HepG2 (cell line): ENCODE measurements around the gene CPVL. TPM values are rescaled to one million over a fixed set of nuclear protein-coding genes. Genes with fewer than 3 reads are reported as not detected.

ENCODE experiments used
- ATAC-seq: fragments of 200-7000 bp; cut with Tn5 transposase; 3 replicates; pipeline ENCODE4 v1.9.1; 2020; ENCODE audit warnings: mild to moderate bottlenecking, moderate library complexity
- BruUV-seq: library from RNA; stranded (reverse); fragments of 400-500 nt; replicated peaks from 2 replicates; lab custom pipeline; 2021; lab: Mats Ljungman, UMichigan
- CTCF ChIA-PET: fragments of 300-600 bp; formaldehyde crosslinking; extraction: SDS; loops from one replicate; lab custom pipeline; 2021; ENCODE audit warnings: low total read pairs, inconsistent platforms, low intra/inter-chr PET ratio; lab: Yijun Ruan, JAX
- POLR2A ChIA-PET: fragments of 350-600 bp; sonication (Branson Sonifier 250); formaldehyde crosslinking; loops from one replicate; lab custom pipeline; 2020; ENCODE audit warnings: antibody characterized with exemption, inconsistent platforms; lab: Yijun Ruan, JAX
- DNase-seq: peaks from one replicate; pipeline ENCODE4 v3.0.0-alpha.2; 2015; ENCODE audit warnings: low spot score
- FAIRE-seq: peaks from 3 replicates; lab custom pipeline; 2011; peaks lifted over from hg19 to GRCh38; lab: Jason Lieb, UNC
- H2AFZ ChIP-seq: one replicate; pipeline ENCODE4 v1.6.1; 2011; ENCODE audit warnings: low read length, inconsistent platforms
- H3K27ac ChIP-seq: fragments of 300-600 bp; 3 replicates; pipeline ENCODE4 v1.8.0; 2011; ENCODE audit warnings: mixed run types, mild to moderate bottlenecking, mixed read lengths, low read length, inconsistent platforms; ENCODE audit not compliant: insufficient read depth; ENCODE audit errors: extremely low read length
- H3K27me3 ChIP-seq, 2 experiments: fragments of 200-600 bp in 1 of 2; 2 replicates in 1 of 2; 3 replicates in 1 of 2; pipeline versions ENCODE4 v1.6.0 to v1.8.0; 2011; ENCODE audit warnings: low read length in 2 of 2, mild to moderate bottlenecking in 2 of 2, moderate library complexity in 2 of 2, inconsistent platforms in 1 of 2; ENCODE audit not compliant: insufficient read depth in 2 of 2, control insufficient read depth in 1 of 2
- H3K36me3 ChIP-seq, 2 experiments: fragments of 200-600 bp in 1 of 2; replicated peaks in 1 of 2; 2 replicates in 1 of 2; 3 replicates in 1 of 2; pipeline versions ENCODE4 v1.5.1 to v1.8.0; 2011; ENCODE audit warnings: low read length in 2 of 2, inconsistent platforms in 1 of 2; ENCODE audit not compliant: insufficient read depth in 2 of 2, control insufficient read depth in 1 of 2
- H3K4me1 ChIP-seq: 2 replicates; pipeline ENCODE4 v1.5.1; 2012; ENCODE audit warnings: low read length, inconsistent platforms; ENCODE audit not compliant: insufficient read depth
- H3K4me2 ChIP-seq: 2 replicates; pipeline ENCODE4 v1.6.0; 2011; ENCODE audit warnings: low read depth, low read length, inconsistent platforms
- H3K4me3 ChIP-seq, 3 experiments: fragments of 200-600 bp in 1 of 3; sonication (generic), shearing (Covaris generic) in 1 of 3; replicated peaks in 1 of 3; 2 replicates each; pipeline ENCODE4 v1.5.1; 2011 to 2016; ENCODE audit warnings: low read length in 3 of 3, inconsistent platforms in 2 of 3, low read depth in 2 of 3, mild to moderate bottlenecking in 2 of 3, control low read depth in 1 of 3, mixed read lengths in 1 of 3; ENCODE audit not compliant: insufficient read depth in 1 of 3
- H3K79me2 ChIP-seq: one replicate; pipeline ENCODE4 v1.6.1; 2011; ENCODE audit warnings: low read length, inconsistent platforms; ENCODE audit not compliant: insufficient read depth
- H3K9ac ChIP-seq: 2 replicates; pipeline ENCODE4 v1.6.0; 2011; ENCODE audit warnings: mild to moderate bottlenecking, low read depth, low read length, inconsistent platforms; ENCODE audit not compliant: insufficient read depth
- H3K9me3 ChIP-seq: 2 replicates; pipeline ENCODE4 v1.5.1; 2012; ENCODE audit warnings: mild to moderate bottlenecking, low read length
- H4K20me1 ChIP-seq: 2 replicates; pipeline ENCODE4 v1.6.0; 2011; ENCODE audit warnings: inconsistent platforms, mild to moderate bottlenecking, low read length, moderate library complexity; ENCODE audit not compliant: insufficient read depth
- CEBPB ChIP-seq: IDR thresholded peaks from 2 replicates; pipeline ENCODE4 v1.6.1; 2011; ENCODE audit warnings: low read depth, low read length, improper control_type of control experiment, borderline replicate concordance
- CEBPG ChIP-seq: IDR thresholded peaks from 2 replicates; pipeline ENCODE4 v1.6.1; 2016
- FOXM1 ChIP-seq: sonication (generic); formaldehyde crosslinking; IDR thresholded peaks from 2 replicates; pipeline ENCODE4 v1.5.0; 2020; ENCODE audit warnings: missing genetic modification reagents
- GATAD2A ChIP-seq: IDR thresholded peaks from 2 replicates; pipeline ENCODE4 v1.6.1; 2016
- MIER3 ChIP-seq: IDR thresholded peaks from 2 replicates; pipeline ENCODE4 v1.6.1; 2016; ENCODE audit warnings: missing compliant biosample characterization, borderline replicate concordance
- SAP130 ChIP-seq: IDR thresholded peaks from 2 replicates; pipeline ENCODE4 v1.6.1; 2016; ENCODE audit warnings: low read depth
- SIX4 ChIP-seq: sonication (generic); formaldehyde crosslinking; IDR thresholded peaks from 2 replicates; pipeline ENCODE4 v1.4.0; 2020; ENCODE audit warnings: missing genetic modification reagents
- SMC3 ChIP-seq: IDR thresholded peaks from 2 replicates; pipeline ENCODE4 v1.6.1; 2011; ENCODE audit warnings: low read length, improper control_type of control experiment
- STAG1 ChIP-seq: sonication (generic); formaldehyde crosslinking; IDR thresholded peaks from 2 replicates; pipeline ENCODE4 v1.4.0; 2020; ENCODE audit warnings: missing genetic modification reagents
- ZBTB7B ChIP-seq: sonication (generic); formaldehyde crosslinking; IDR thresholded peaks from 2 replicates; pipeline ENCODE4 v1.4.0; 2020; ENCODE audit warnings: missing genetic modification reagents
- ZNF343 ChIP-seq: sonication (generic); formaldehyde crosslinking; IDR thresholded peaks from 2 replicates; pipeline ENCODE4 v1.4.0; 2020; ENCODE audit warnings: mild to moderate bottlenecking, missing genetic modification reagents
- ZNF577 ChIP-seq: sonication (generic); formaldehyde crosslinking; IDR thresholded peaks from 2 replicates; pipeline ENCODE4 v1.4.0; 2020; ENCODE audit warnings: mild to moderate bottlenecking, low read depth, missing genetic modification reagents, borderline replicate concordance
- WGBS: methylation state at CpG from one replicate; pipeline ENCODE4 v1.1.6; 2017; ENCODE audit warnings: low lambda C conversion rate; 5-methylcytosine and 5-hydroxymethylcytosine counted together
- in situ Hi-C: cut with HindIII; loops from 2 replicates; pipeline ENCODE4 v1.10.0; 2017; ENCODE audit warnings: low pct_unique_long_range_greater_than_20kb; ENCODE audit not compliant: extremely low pct_ligation_motif_present
- intact Hi-C: fragments of 100-400 bp; cut with micrococcal nuclease; formaldehyde crosslinking; loops from one replicate; pipeline ENCODE4 v1.10.0; 2022; ENCODE audit not compliant: unreplicated experiment
- polyA plus RNA-seq, 8 experiments: library from polyadenylated mRNA; depleted of rRNA in 3 of 8; stranded (reverse) in 7 of 8; unstranded in 1 of 8; fragments of >200 nt; fragmentation: Illumina TruSeq in 4 of 8; extraction: Trizol in 4 of 8; gene quantifications; 2 replicates each; pipeline versions ENCODE4 v1.2.1 to v1.2.3, GENCODE V29; 2011 to 2016; ENCODE audit warnings: low read depth in 4 of 8, missing spikeins in 1 of 8, mixed read lengths in 1 of 8; ENCODE audit not compliant: insufficient read depth in 1 of 8
- total RNA-seq, 5 experiments: library from RNA; depleted of rRNA; stranded (reverse); fragments of >200 nt; fragmentation: Illumina TruSeq; extraction: Trizol; gene quantifications; 2 replicates each; pipeline ENCODE4 v1.2.3, GENCODE V29; 2016; ENCODE audit warnings: low read depth in 1 of 5
- TF ChIP-seq, protein P1 (sequence below): sonication (generic); formaldehyde crosslinking; IDR thresholded peaks from 2 replicates; pipeline ENCODE4 v1.5.0; 2020; ENCODE audit warnings: mild to moderate bottlenecking, missing genetic modification reagents
- TF ChIP-seq, protein P2 (sequence below): IDR thresholded peaks from 2 replicates; pipeline ENCODE4 v1.6.1; 2016; ENCODE audit warnings: low read depth
- TF ChIP-seq, protein P3 (sequence below): sonication (generic); formaldehyde crosslinking; IDR thresholded peaks from 2 replicates; pipeline ENCODE4 v1.5.0; 2020; ENCODE audit warnings: missing genetic modification reagents

The CPVL gene
- total and polyA plus RNA-seq, 2 of the 13 experiments (the other 11 are each of a cell fraction or from before 2014, with no cell fraction given): 59.2 to 294 TPM

DNA sequence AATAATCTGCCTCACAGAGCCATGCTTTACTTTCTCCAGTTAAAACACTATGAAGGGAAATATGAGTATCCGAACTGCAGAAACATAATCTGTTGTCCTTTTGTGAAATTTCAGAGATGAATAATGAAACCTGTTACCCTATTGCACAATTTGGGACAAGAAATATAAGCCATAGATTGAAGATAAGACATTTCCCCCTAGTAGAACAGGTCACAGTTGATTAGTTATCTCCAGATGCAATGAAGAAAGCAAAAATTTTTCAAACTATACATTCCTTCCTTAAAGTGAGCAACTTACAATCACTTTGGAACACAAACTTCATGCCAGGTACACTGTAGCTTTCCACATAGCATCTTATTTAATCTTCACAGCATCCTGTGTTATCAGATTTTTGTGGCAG lies 46.0 kb upstream of the CPVL start:
- FAIRE-seq: no peak
- BruUV-seq: no TSS peak
- TF ChIP-seq FOXM1 (CRISPR knock-in tag) (no peak), GATAD2A (peak; percentile 28; the same call in 1 of the 2 replicates), SMC3 (no peak), ZBTB7B (CRISPR knock-in tag) (no peak), STAG1 (no peak), CEBPG (CRISPR knock-in tag) (peak; percentile 66), ZNF343 (CRISPR knock-in tag) (no peak), SIX4 (CRISPR knock-in tag) (no peak), ZNF577 (CRISPR knock-in tag) (no peak), MIER3 (CRISPR knock-in tag) (no peak), SAP130 (CRISPR knock-in tag) (0 out of 2 replicates have a peak, but pooled peaks have one; percentile 5), CEBPB (peak; percentile 65; the same call in 1 of the 2 replicates)
- TF ChIP-seq, protein P1, sequence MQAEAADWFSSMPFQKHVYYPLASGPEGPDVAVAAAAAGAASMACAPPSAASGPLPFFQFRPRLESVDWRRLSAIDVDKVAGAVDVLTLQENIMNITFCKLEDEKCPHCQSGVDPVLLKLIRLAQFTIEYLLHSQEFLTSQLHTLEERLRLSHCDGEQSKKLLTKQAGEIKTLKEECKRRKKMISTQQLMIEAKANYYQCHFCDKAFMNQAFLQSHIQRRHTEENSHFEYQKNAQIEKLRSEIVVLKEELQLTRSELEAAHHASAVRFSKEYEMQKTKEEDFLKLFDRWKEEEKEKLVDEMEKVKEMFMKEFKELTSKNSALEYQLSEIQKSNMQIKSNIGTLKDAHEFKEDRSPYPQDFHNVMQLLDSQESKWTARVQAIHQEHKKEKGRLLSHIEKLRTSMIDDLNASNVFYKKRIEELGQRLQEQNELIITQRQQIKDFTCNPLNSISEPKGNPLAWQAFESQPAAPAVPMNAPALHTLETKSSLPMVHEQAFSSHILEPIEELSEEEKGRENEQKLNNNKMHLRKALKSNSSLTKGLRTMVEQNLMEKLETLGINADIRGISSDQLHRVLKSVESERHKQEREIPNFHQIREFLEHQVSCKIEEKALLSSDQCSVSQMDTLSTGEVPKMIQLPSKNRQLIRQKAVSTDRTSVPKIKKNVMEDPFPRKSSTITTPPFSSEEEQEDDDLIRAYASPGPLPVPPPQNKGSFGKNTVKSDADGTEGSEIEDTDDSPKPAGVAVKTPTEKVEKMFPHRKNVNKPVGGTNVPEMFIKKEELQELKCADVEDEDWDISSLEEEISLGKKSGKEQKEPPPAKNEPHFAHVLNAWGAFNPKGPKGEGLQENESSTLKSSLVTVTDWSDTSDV (CRISPR knock-in tag): no peak
- TF ChIP-seq, protein P2, sequence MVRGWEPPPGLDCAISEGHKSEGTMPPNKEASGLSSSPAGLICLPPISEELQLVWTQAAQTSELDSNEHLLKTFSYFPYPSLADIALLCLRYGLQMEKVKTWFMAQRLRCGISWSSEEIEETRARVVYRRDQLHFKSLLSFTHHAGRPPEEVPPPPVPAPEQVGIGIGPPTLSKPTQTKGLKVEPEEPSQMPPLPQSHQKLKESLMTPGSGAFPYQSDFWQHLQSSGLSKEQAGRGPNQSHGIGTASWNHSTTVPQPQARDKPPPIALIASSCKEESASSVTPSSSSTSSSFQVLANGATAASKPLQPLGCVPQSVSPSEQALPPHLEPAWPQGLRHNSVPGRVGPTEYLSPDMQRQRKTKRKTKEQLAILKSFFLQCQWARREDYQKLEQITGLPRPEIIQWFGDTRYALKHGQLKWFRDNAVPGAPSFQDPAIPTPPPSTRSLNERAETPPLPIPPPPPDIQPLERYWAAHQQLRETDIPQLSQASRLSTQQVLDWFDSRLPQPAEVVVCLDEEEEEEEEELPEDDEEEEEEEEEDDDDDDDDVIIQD: no peak
- TF ChIP-seq, protein P3, sequence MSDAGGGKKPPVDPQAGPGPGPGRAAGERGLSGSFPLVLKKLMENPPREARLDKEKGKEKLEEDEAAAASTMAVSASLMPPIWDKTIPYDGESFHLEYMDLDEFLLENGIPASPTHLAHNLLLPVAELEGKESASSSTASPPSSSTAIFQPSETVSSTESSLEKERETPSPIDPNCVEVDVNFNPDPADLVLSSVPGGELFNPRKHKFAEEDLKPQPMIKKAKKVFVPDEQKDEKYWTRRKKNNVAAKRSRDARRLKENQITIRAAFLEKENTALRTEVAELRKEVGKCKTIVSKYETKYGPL (CRISPR knock-in tag): no peak
- ChIA-PET POLR2A (interaction anchor here (1.4 to 1.5 kb wide), 2 partner anchors 36 to 48 kb away, joined by 3 to 4 read pairs; no protein-coding TSS in a partner anchor), CTCF (no interaction called here)
- no peak overlapping the region; the same call in 1 of the 2 replicates for H3K9ac ChIP-seq
- DNase-seq: no peak
- ATAC-seq: no peak
- no peaks in the 10 kb centered on the region for H4K20me1 ChIP-seq
- no peak overlapping the region for H3K4me3 ChIP-seq
- no peaks in the 10 kb centered on the region; a peak in 1 of 5 replicates for H3K27me3 ChIP-seq
- no peak overlapping the region for H2AFZ ChIP-seq
- no peaks in the 10 kb centered on the region for H3K9me3 ChIP-seq
- in situ Hi-C loops (loop anchor here (5.0 kb wide), 1 partner anchor 145 kb away; no protein-coding TSS in a partner anchor), intact Hi-C loops (loop anchor here (5.0 kb wide), 4 partner anchors 35 to 750 kb away; no protein-coding TSS in a partner anchor)
- H3K36me3 ChIP-seq: no peaks in the 10 kb centered on the region
- H3K4me1 ChIP-seq: peaks cover 69% of the 10 kb centered on the region
- no peak overlapping the region; the same call in 1 of the 2 replicates for H3K4me2 ChIP-seq
- H3K79me2 ChIP-seq: peaks cover 35% of the 10 kb centered on the region
- peak overlapping the region; percentile 84 for H3K27ac ChIP-seq
- WGBS: 58% methylated on average over 1 of the region's 1 CpG
